ENCODE data around the gene DAGLA. TPM values are rescaled to one million over a fixed set of nuclear protein-coding genes. Genes with fewer than 3 reads are reported as not detected.

DAGLA gene
- total RNA-seq, 1 donor from 2014 or later: 6.0 TPM

DNA sequence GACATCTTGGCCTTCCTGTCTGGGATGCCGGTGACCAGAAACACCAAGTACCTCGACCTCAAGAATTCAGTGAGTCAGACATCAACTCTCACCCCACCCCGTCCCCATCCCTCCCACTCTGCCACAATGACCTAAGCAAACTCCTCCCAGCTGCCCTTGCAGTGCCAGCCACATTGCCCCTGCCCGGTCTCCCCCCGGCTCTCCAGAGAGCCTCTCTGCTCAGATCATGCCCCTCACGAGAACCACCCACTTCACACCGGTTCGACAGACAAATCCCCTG, 48.7 kb downstream of the DAGLA start:
- Histone ChIP-seq H3K27me3 (no peaks in the 10 kb centered on the region), H3K4me3 (no peak overlapping the region), H3K4me1 (peaks cover 8% of the 10 kb centered on the region), H3K27ac (no peak overlapping the region), H3K9me3 (no peaks in the 10 kb centered on the region), H3K36me3 (no peaks in the 10 kb centered on the region)
- ATAC-seq: peak; percentile 54
- TF ChIP-seq, protein P1, sequence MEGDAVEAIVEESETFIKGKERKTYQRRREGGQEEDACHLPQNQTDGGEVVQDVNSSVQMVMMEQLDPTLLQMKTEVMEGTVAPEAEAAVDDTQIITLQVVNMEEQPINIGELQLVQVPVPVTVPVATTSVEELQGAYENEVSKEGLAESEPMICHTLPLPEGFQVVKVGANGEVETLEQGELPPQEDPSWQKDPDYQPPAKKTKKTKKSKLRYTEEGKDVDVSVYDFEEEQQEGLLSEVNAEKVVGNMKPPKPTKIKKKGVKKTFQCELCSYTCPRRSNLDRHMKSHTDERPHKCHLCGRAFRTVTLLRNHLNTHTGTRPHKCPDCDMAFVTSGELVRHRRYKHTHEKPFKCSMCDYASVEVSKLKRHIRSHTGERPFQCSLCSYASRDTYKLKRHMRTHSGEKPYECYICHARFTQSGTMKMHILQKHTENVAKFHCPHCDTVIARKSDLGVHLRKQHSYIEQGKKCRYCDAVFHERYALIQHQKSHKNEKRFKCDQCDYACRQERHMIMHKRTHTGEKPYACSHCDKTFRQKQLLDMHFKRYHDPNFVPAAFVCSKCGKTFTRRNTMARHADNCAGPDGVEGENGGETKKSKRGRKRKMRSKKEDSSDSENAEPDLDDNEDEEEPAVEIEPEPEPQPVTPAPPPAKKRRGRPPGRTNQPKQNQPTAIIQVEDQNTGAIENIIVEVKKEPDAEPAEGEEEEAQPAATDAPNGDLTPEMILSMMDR (IDR thresholded peaks at IDR 0.05): no peak
- intact Hi-C loops (cut with DNase I): no loop called here
- DNase-seq: no peak

DNA sequence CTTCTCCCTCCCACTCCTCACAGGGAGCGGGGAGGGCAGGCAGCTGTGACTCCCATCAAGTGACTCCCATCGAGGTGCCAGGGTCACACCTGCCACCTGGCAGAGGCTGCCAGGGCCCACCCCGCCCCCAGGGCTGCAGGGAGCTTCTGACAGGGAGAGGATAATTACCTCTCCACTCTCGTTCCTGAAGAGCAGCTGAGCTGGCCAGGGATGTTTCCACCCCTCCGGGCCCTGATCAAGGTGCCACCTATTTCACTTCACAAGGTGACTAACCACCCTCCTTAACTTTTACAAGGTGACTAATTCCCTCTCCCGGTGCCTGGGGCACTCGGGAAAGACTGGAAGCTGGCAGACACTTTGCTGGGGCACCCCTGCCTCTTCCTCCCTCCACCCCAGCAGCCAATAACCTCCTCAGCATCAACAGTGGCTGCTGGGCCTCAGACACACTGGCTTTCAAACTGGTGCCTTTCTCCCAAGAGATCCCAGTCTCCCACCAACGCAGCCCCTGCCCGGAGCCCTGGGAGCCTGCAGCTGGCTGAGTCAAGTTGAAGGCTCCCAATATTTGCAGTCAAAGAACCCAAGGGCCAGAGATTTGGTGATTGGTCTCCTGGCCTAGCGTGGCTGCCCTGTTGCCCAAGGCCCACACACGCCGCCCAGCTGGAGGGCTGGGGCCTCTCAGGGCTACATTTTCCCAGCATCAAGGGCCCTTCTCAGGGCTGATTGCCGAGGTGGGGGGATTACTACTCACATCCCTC, 50.2 kb downstream of the DAGLA start:
- Histone ChIP-seq H3K27me3 (no peaks in the 10 kb centered on the region), H3K4me3 (no peak overlapping the region), H3K36me3 (no peaks in the 10 kb centered on the region), H3K4me1 (peaks cover 8% of the 10 kb centered on the region), H3K9me3 (no peaks in the 10 kb centered on the region), H3K27ac (no peak overlapping the region)
- peak; percentile 16 for ATAC-seq
- TF ChIP-seq, protein P1 (IDR thresholded peaks at IDR 0.05): no peak
- DNase-seq: no peak
- intact Hi-C loops (cut with DNase I): no loop called here

DNA sequence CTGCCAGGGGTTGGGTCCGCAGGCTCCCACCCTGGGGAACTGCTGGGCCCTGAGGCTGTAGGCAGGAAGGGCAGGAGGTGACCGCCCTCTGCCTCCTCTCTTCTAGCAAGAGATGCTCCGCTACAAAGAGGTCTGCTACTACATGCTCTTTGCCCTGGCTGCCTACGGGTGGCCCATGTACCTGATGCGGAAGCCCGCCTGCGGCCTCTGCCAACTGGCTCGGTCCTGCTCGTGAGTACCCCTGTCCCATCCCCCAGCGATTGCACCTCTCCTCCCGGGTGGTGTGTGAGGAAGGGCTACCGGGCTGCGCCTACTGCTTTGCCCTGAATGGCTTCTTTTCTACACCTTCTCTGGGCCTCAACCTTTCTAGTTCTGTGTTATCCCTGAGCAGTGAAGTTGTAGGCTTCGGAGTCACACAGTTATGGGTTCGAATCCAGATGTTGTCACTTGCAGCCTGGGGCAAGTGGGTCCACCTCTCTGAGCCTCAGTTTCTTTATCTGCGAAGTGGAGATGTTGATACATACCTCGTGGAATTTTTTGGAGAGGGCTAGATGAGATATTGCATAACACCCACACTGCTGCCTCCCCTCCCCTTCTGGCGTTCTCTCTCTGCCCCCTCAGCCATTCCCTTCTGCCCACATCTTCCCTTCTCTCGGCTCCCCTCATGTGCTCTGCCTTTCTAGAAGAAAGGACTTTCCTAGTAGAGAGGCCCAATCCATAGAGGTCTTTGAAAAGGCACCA, 51.2 kb downstream of the DAGLA start:
- H3K27me3 ChIP-seq: no peaks in the 10 kb centered on the region
- intact Hi-C loops (cut with DNase I): no loop called here
- no peaks in the 10 kb centered on the region for H3K36me3 ChIP-seq
- no peak overlapping the region for H3K27ac ChIP-seq
- TF ChIP-seq, protein P1 (IDR thresholded peaks at IDR 0.05): no peak
- DNase-seq (no peak), ATAC-seq (no peak)
- H3K9me3 ChIP-seq: no peaks in the 10 kb centered on the region
- no peak overlapping the region for H3K4me3 ChIP-seq
- peaks cover 8% of the 10 kb centered on the region for H3K4me1 ChIP-seq

DNA sequence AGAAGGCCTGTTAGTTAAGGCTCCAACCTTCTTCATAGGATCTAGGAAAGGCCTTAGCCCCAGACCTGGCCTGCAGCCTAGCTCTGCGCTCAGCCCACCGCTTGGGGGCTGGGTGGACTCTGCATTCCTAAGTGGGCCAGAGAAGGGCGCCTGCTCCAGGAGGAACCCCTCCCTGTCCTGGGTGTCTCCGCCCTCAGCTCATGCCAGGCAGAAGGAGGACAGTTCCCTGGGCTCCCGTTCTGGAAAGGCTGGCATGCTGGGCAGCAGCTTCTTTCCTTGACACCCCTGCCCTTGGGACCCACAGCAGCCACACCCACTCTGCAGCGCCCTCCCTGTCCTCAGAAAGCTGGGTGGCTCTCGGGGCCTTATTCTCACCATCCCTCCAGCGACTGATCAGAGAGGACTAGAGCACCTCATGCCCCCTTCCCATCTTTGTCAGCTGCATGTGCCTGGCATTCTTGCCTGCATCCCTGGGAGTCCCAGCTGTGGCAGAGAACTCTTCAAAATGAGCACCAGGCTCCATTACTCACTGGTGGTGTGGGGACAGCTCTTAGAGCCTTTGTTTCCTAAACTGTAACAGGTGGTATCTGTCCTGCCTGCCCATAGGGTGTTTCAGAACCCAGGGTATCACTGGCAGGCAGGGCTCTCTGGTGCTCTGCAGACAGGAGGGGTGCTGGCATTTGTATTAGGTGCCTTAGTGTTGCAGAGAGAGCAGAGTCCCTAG, 51.9 kb downstream of the DAGLA start:
- intact Hi-C loops (cut with DNase I): no loop called here
- peaks cover 8% of the 10 kb centered on the region for H3K4me1 ChIP-seq
- no peak overlapping the region for H3K4me3 ChIP-seq
- no peak for DNase-seq
- ATAC-seq: peak; percentile 25
- TF ChIP-seq, protein P1 (IDR thresholded peaks at IDR 0.05): no peak
- no peaks in the 10 kb centered on the region for H3K36me3 ChIP-seq
- no peaks in the 10 kb centered on the region for H3K9me3 ChIP-seq
- H3K27me3 ChIP-seq: no peaks in the 10 kb centered on the region
- no peak overlapping the region for H3K27ac ChIP-seq

DNA sequence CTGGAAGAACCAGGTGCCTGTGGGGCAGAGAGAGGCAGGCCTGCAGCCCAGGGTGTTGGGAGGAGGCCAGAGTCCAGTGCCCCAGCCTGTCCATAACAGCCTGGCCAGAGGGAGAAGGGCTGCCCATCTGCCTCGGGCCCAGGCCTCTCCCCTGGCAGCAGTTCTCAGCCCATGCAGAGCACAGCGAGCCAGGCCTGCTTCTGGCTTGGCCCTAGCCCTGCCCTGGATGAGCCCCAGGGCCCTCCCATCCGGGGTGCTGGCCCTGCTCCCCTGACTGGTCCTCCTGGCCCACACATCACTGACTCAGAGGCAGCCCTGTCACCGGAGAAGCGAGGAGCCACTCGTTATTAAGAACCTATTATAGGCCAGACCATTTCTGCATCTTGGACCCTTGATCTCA, 52.5 kb downstream of the DAGLA start:
- ATAC-seq (no peak), DNase-seq (no peak)
- Histone ChIP-seq H3K36me3 (no peaks in the 10 kb centered on the region), H3K27me3 (no peaks in the 10 kb centered on the region), H3K4me1 (peaks cover 8% of the 10 kb centered on the region), H3K9me3 (no peaks in the 10 kb centered on the region), H3K4me3 (no peak overlapping the region), H3K27ac (no peak overlapping the region)
- TF ChIP-seq, protein P1 (IDR thresholded peaks at IDR 0.05): no peak
- intact Hi-C loops (cut with DNase I): no loop called here

Data from upper lobe of right lung (tissue), 1 donor.